ENCODE measurements around the gene BRAP. TPM values are rescaled to one million over a fixed set of nuclear protein-coding genes. Genes with fewer than 3 reads are reported as not detected.

The BRAP gene
- total and polyA plus RNA-seq, 10 of the 15 experiments (the other 5 are each of a cell fraction or from before 2014, with no cell fraction given): 2.3 to 28.2 (median 17.8) TPM

- TF ChIP-seq RAD21 (IDR thresholded peaks at IDR 0.05; ENCODE audit: insufficient read depth, low read depth, low read length) (no peak), EP300 (IDR thresholded peaks at IDR 0.05; ENCODE audit: borderline replicate concordance in 1 of 2, control insufficient read depth in 1 of 2, low read depth in 2 of 2, low read length in 2 of 2) (0 out of 4 replicates have a peak, but pooled peaks of 1 of the 2 experiments have one; percentile 22), ZNF207 (IDR thresholded peaks at IDR 0.05; ENCODE audit: borderline replicate concordance) (no peak), EGR1 (IDR thresholded peaks at IDR 0.05; ENCODE audit: borderline replicate concordance in 1 of 2, low read depth in 2 of 2, low read length in 2 of 2) (peak in 1 of 2 experiments; percentile 20; a peak in 1 of 3 replicates), SRF (IDR thresholded peaks at IDR 0.05; ENCODE audit: low read depth in 2 of 2, low read length in 2 of 2) (0 out of 4 replicates have a peak, but pooled peaks of 1 of the 2 experiments have one; percentile 2), FOS (IDR thresholded peaks at IDR 0.05; ENCODE audit: borderline replicate concordance, extremely low read depth, insufficient read length) (no peak), SP1 (IDR thresholded peaks at IDR 0.05; ENCODE audit: low read depth, low read length) (no peak), REST (IDR thresholded peaks at IDR 0.05; ENCODE audit: low read depth, low read length) (no peak)
- TF ChIP-seq, protein P1, sequence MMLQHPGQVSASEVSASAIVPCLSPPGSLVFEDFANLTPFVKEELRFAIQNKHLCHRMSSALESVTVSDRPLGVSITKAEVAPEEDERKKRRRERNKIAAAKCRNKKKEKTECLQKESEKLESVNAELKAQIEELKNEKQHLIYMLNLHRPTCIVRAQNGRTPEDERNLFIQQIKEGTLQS (IDR thresholded peaks at IDR 0.05; ENCODE audit: borderline replicate concordance, extremely low read depth, low read depth, low read length): no peak
Measured at GRCh38 chr12:111598637-111599452, 86.9 kb downstream of the BRAP start, which contains the start of gene ATXN2 (continued).

Measured in GM12878 (cell line).